B cell (primary cell): ENCODE data around the gene FRS3. TPM values are rescaled to one million over a fixed set of nuclear protein-coding genes. Genes with fewer than 3 reads are reported as not detected.

Source experiments
- ATAC-seq: fragments of 200-7000 bp; cut with Tn5 transposase; one replicate; pipeline ENCODE4 v1.10.0; 2021; ENCODE audit warnings: low read depth, mild to moderate bottlenecking, moderate number of reproducible peaks, moderate library complexity
- CTCF ChIA-PET: fragments of 350-600 bp; sonication (Branson Sonifier 250); formaldehyde crosslinking; loops from one replicate; lab custom pipeline; 2021; ENCODE audit warnings: antibody characterized with exemption, inconsistent platforms; lab: Charles Lee
- POLR2A ChIA-PET: fragments of 350-600 bp; sonication (Branson Sonifier 250); formaldehyde crosslinking; loops from one replicate; lab custom pipeline; 2021; ENCODE audit warnings: antibody characterized with exemption; lab: Charles Lee
- DNase-seq: peaks from one replicate; pipeline ENCODE4 v3.0.0; 2013
- H2AFZ ChIP-seq: 2 replicates; pipeline ENCODE4 v1.6.1; 2012; ENCODE audit warnings: mild to moderate bottlenecking, low read depth, low read length; ENCODE audit not compliant: insufficient read depth, poor library complexity, severe bottlenecking
- H3K27ac ChIP-seq, 2 donors: 1 replicate in 1 of 2; 2 replicates in 1 of 2; pipeline ENCODE4 v1.5.1; 2012 to 2013; ENCODE audit warnings: low read length in 2 of 2, mild to moderate bottlenecking in 2 of 2, moderate library complexity in 1 of 2
- H3K27me3 ChIP-seq, 4 experiments: fragments of 200-600 bp in 1 of 4; sonication (generic) in 1 of 4; replicated peaks in 1 of 4; 1 replicate in 2 of 4; 2 replicates in 2 of 4; pipeline versions ENCODE4 v1.6.1 to v1.7.0; 2013 to 2016; ENCODE audit warnings: low read length in 3 of 4, mild to moderate bottlenecking in 2 of 4, mixed read lengths in 1 of 4, moderate library complexity in 1 of 4; ENCODE audit not compliant: insufficient read depth in 4 of 4, control insufficient read depth in 3 of 4; ENCODE audit errors: control extremely low read depth in 1 of 4
- H3K36me3 ChIP-seq, 2 experiments: replicated peaks in 1 of 2; 1 replicate in 1 of 2; 2 replicates in 1 of 2; pipeline versions ENCODE4 v1.6.1 to v1.7.1; 2013; ENCODE audit warnings: low read length in 1 of 2; ENCODE audit not compliant: insufficient read depth in 2 of 2, control insufficient read depth in 1 of 2; ENCODE audit errors: control extremely low read depth in 1 of 2, extremely low read depth in 1 of 2
- H3K4me1 ChIP-seq, 2 donors: fragments of 200-600 bp in 1 of 2; sonication (generic) in 1 of 2; 1 replicate in 1 of 2; 2 replicates in 1 of 2; pipeline versions ENCODE4 v1.5.1 to v1.6.1; 2013 to 2017; ENCODE audit warnings: low read length in 2 of 2; ENCODE audit not compliant: control insufficient read depth in 2 of 2, insufficient read depth in 2 of 2
- H3K4me2 ChIP-seq: replicated peaks from 2 replicates; pipeline ENCODE3; 2012; ENCODE audit warnings: mild to moderate bottlenecking, low read depth, low read length; ENCODE audit not compliant: poor library complexity, severe bottlenecking
- H3K4me3 ChIP-seq, 5 experiments: fragments of 200-600 bp in 1 of 5; sonication (generic) in 1 of 5; 1 replicate in 3 of 5; 2 replicates in 2 of 5; pipeline versions ENCODE4 v1.5.1 to v1.7.0; 2011 to 2016; ENCODE audit warnings: low read length in 4 of 5, mild to moderate bottlenecking in 4 of 5, low read depth in 2 of 5, control low read depth in 1 of 5, moderate library complexity in 1 of 5; ENCODE audit not compliant: insufficient read depth in 1 of 5; ENCODE audit errors: control extremely low read depth in 1 of 5, extremely low read depth in 1 of 5
- H3K79me2 ChIP-seq: fragments of 200-600 bp; sonication (generic); one replicate; pipeline ENCODE4 v1.6.0; 2016; ENCODE audit warnings: low read length; ENCODE audit not compliant: control insufficient read depth, insufficient read depth
- H3K9ac ChIP-seq: fragments of 200-600 bp; sonication (generic); 2 replicates; pipeline ENCODE4 v1.6.1; 2017; ENCODE audit warnings: mild to moderate bottlenecking, low read length, moderate library complexity
- H3K9me3 ChIP-seq, 3 donors: one replicate each; pipeline versions ENCODE4 v1.6.1 to v1.7.1; 2013; ENCODE audit warnings: low read length in 2 of 3; ENCODE audit not compliant: control insufficient read depth in 2 of 3, insufficient read depth in 1 of 3; ENCODE audit errors: control extremely low read depth in 1 of 3
- H4K20me1 ChIP-seq: 2 replicates; pipeline ENCODE4 v1.6.0; 2012; ENCODE audit warnings: mild to moderate bottlenecking, low read length; ENCODE audit not compliant: insufficient read depth, control insufficient read depth, poor library complexity, severe bottlenecking
- H3K27ac Mint-ChIP-seq: one replicate; pipeline ENCODE4 v1.8.0; 2021; ENCODE audit warnings: mixed read lengths
- H3K27me3 Mint-ChIP-seq: one replicate; pipeline ENCODE4 v1.8.0; 2021; ENCODE audit warnings: mixed read lengths
- H3K4me1 Mint-ChIP-seq: one replicate; pipeline ENCODE4 v1.8.0; 2021; ENCODE audit warnings: mixed read lengths
- H3K4me3 Mint-ChIP-seq: one replicate; pipeline ENCODE4 v1.8.0; 2021; ENCODE audit warnings: mixed read lengths
- H3K9me3 Mint-ChIP-seq: one replicate; pipeline ENCODE4 v1.8.0; 2022; ENCODE audit warnings: mixed read lengths; ENCODE audit not compliant: insufficient read depth
- CTCF ChIP-seq: fragments of 200-600 bp; IDR thresholded peaks from one replicate; pipeline ENCODE4 v1.8.0; 2022; ENCODE audit warnings: antibody characterized with exemption, mild to moderate bottlenecking
- EZH2 ChIP-seq: IDR thresholded peaks from 2 replicates; pipeline ENCODE4 v1.6.1; 2012; ENCODE audit warnings: borderline replicate concordance, low read depth, mild to moderate bottlenecking, moderate library complexity, low read length; ENCODE audit not compliant: insufficient read depth, poor library complexity, severe bottlenecking
- WGBS: methylation state at CpG from one replicate; pipeline ENCODE4 v1.1.5; 2013; ENCODE audit warnings: missing lambda C conversion rate; ENCODE audit not compliant: insufficient coverage; 5-methylcytosine and 5-hydroxymethylcytosine counted together
- intact Hi-C: fragments of 100-400 bp; cut with micrococcal nuclease; formaldehyde crosslinking; loops from one replicate; pipeline ENCODE4 v1.10.0; 2022
- polyA plus RNA-seq: library from polyadenylated mRNA; depleted of rRNA; stranded (reverse); fragments of >200 nt; gene quantifications from 2 replicates; pipeline ENCODE4 v1.2.3, GENCODE V29; 2012
- total RNA-seq, 2 donors: library from RNA; stranded (reverse); fragments of 120-200 nt in 1 of 2; gene quantifications; 1 replicate in 1 of 2; 2 replicates in 1 of 2; pipeline versions ENCODE4 v1.2.3 to v1.2.4, GENCODE V29; 2013 to 2022

FRS3 gene
- total and polyA plus RNA-seq, 2 donors (not counting 1 experiment from before 2014, with no cell fraction given), result 9.8 to 12.0 TPM

DNA sequence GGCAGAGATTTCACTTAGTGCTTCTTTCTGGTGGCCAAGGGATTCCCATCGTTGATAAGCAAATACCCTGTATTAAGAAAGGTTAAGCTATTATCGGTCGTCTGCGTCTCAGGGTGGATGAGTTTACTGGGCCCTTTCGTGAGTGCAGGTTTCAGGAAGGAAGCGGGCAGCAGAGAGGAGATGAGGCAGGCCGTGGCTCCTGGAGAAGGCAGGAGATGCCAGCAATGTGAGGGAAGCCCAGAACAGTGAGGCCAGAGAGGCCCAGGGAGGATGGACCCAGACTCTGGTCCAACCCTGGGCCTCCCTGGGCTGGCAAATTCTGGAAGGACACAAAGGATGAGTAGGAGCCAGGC, 55.5 kb downstream of the FRS3 start:
- no peak for ATAC-seq
- CTCF ChIA-PET, result interaction anchor here (0.7 to 9.1 kb wide), 6 partner anchors 9 to 42 kb away, joined by 3 to 176 read pairs (median 8); partner anchors contain the start of gene TFEB
- DNase-seq, result peak; percentile 49
- Mint-ChIP-seq H3K4me1 (peaks cover 96% of the 10 kb centered on the region), H3K9me3 (no peaks in the 10 kb centered on the region), H3K4me3 (peak overlapping the region; percentile 96), H3K27ac (peak overlapping the region; percentile 99), H3K27me3 (no peaks in the 10 kb centered on the region)
- H3K4me3 ChIP-seq, result peak overlapping the region; percentile 44 to 73 (median 52)
- peaks cover 33% of the 10 kb centered on the region for H4K20me1 ChIP-seq
- H3K79me2 ChIP-seq, result peaks cover 100% of the 10 kb centered on the region
- peak overlapping the region; percentile 3 for H2AFZ ChIP-seq
- WGBS, result 1% methylated on average over 7 of the region's 7 CpGs
- peak overlapping the region; percentile 67 for H3K9ac ChIP-seq
- H3K36me3 ChIP-seq, result peaks cover 0 to 6% of the 10 kb centered on the region in 2 experiments
- H3K4me1 ChIP-seq, result peaks cover 96 to 100% of the 10 kb centered on the region in 2 donors
- intact Hi-C loops, result loop anchor here (10.0 kb wide), 1 partner anchor 301 kb away; no protein-coding TSS in a partner anchor
- no peak for TF ChIP-seq CTCF
- no peak for TF ChIP-seq EZH2
- no peaks in the 10 kb centered on the region for H3K27me3 ChIP-seq
- POLR2A ChIA-PET, result interaction anchor here (0.5 to 3.9 kb wide), 8 partner anchors 8 to 263 kb away, joined by 3 to 109 read pairs (median 12); partner anchors contain the start of gene TFEB
- peak overlapping the region; percentile 87 to 90 for H3K27ac ChIP-seq
- no peaks in the 10 kb centered on the region for H3K9me3 ChIP-seq
- peak overlapping the region; percentile 90 for H3K4me2 ChIP-seq

DNA sequence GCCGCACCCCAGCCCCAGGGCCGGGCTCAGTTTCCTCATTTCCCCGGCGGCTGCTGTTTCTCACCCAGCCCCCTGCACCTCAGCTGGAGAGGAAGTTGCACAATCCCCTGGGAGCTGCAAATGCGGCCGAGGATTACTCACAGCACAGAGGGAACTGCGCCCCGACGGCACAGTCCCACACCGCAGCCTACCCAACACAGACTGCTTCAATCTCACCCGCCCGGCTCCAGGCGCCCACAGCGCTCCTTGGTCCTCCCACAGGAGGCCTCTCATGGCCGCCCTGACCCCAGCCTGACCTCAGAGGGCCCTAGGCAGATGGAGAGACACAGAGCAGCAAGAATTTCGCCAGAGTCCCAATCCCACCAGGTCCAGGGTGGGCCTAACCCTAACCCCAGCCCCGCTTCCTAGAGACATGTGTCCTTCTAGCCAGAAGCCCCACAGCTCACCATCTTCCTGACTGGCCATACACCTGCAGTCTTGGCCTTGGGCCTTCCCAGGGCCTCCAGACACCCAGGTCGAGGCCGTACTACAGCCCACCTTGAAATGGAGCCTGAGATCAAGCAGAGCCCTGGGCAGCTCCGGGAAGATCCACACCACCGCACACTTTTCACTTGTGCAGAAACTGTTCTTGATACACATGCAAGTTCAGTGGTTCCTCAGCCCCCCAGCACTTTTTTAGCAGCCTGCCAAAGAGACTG, 56.0 kb downstream of the FRS3 start:
- WGBS, result 19% methylated on average over 19 of the region's 21 CpGs
- peak overlapping the region; percentile 67 for H3K9ac ChIP-seq
- DNase-seq (peak; percentile 91), ATAC-seq (peak; percentile 90)
- H3K79me2 ChIP-seq, result peaks cover 100% of the 10 kb centered on the region
- ChIA-PET CTCF (interaction anchor here (0.6 to 9.1 kb wide), 7 partner anchors 10 to 42 kb away, joined by 3 to 176 read pairs (median 6); partner anchors contain the start of gene TFEB), POLR2A (interaction anchor here (0.5 to 3.9 kb wide), 11 partner anchors 8 to 320 kb away, joined by 3 to 109 read pairs (median 9); partner anchors contain the start of genes TFEB and TOMM6)
- peaks cover 95 to 100% of the 10 kb centered on the region in 2 donors for H3K4me1 ChIP-seq
- Mint-ChIP-seq H3K4me1 (peaks cover 95% of the 10 kb centered on the region), H3K27ac (peak overlapping the region; percentile 99), H3K9me3 (no peaks in the 10 kb centered on the region), H3K4me3 (peak overlapping the region; percentile 96), H3K27me3 (no peaks in the 10 kb centered on the region)
- H4K20me1 ChIP-seq, result peaks cover 35% of the 10 kb centered on the region
- intact Hi-C loops, result loop anchor here (1.0 to 10.0 kb wide), 4 partner anchors 9 to 301 kb away; no protein-coding TSS in a partner anchor
- peak overlapping the region; percentile 48 to 73 (median 59) for H3K4me3 ChIP-seq
- peak overlapping the region; percentile 3 for H2AFZ ChIP-seq
- no peaks in the 10 kb centered on the region for H3K27me3 ChIP-seq
- peak overlapping the region; percentile 87 to 90 for H3K27ac ChIP-seq
- TF ChIP-seq CTCF (no peak), EZH2 (no peak)
- peaks cover 0 to 7% of the 10 kb centered on the region in 2 experiments for H3K36me3 ChIP-seq
- no peaks in the 10 kb centered on the region for H3K9me3 ChIP-seq
- peak overlapping the region; percentile 90 for H3K4me2 ChIP-seq
